ENCODE measurements around the gene VPS8.
"Not testable (repeated sequence)": the region's sequence is repeated elsewhere in the genome, so short reads cannot be mapped to it uniquely, and the experiment has no call there.

VPS8 gene

GRCh38 chr3:184932777-184933176, 120.8 kb downstream of the VPS8 start:
- DNase-seq = no peak

GRCh38 chr3:184937611-184938010, 125.6 kb downstream of the VPS8 start:
- no peak for DNase-seq

GRCh38 chr3:184941408-184941807, 129.4 kb downstream of the VPS8 start:
- DNase-seq = no peak

DNA sequence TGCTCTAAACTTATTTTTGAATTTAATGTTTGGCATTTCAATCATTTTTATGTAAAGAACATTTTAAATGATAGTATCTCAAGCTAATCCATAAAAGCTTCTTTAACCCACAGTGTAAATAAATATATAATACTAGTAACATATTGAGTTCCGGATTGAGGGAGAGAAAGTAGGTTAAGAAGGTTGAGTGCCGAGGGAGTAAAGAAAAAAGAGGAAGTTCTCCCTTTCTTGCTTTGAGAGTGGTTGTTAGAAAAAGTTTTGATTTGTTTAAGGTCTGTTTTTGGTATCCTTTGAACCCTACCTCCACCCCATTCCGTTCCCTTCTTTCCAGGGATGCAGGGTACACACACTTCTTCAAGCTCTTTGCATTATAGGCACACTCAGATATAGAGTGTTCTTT, 130.8 kb downstream of the VPS8 start:
- DNase-seq = peak in 1 of 2 experiments; percentile 14

DNA sequence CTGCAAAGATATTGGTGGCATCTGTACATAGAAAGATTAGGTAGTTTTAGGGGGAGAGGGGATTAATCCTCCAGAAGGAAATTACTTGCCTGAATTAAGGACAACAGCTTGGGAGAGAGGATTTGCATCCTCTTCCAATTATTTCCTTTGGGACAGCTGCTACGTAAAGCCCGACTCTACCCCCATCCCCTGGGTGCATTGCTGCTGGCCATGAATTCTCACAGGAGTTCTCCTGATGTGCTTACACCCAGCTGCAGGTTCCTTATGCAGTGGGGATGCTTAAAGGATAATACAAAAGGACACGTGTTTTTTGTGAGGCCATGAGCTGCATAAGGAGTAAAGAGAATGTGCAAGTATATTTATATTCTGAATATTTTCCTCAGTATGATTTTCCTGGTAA, 132.3 kb downstream of the VPS8 start:
- no peak for DNase-seq

GRCh38 chr3:184945886-184946625, 134.1 kb downstream of the VPS8 start:
- DNase-seq = no peak

DNA sequence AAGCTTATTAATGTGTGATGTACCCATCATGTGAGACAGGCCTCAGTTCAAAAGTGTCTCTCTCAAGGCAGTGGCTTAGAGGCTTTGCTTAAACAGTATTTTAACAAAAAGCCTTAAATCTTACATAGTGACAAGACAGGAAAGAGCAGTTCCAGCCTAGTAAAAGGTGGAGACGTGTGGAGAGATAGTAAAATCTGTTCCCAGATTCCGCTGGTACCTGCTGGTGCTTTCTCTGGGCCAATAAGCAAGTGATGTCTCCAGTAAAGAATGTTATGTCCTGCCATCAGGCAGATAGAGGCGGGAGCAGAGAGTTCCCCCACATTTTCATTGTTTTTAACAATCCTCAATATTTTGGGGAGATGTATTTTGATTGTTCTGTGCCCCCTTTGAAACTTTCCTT, 135.0 kb downstream of the VPS8 start:
- DNase-seq = no peak

- DNase-seq = no peak
Measured at GRCh38 chr3:184949251-184949965, 137.4 kb downstream of the VPS8 start.

DNA sequence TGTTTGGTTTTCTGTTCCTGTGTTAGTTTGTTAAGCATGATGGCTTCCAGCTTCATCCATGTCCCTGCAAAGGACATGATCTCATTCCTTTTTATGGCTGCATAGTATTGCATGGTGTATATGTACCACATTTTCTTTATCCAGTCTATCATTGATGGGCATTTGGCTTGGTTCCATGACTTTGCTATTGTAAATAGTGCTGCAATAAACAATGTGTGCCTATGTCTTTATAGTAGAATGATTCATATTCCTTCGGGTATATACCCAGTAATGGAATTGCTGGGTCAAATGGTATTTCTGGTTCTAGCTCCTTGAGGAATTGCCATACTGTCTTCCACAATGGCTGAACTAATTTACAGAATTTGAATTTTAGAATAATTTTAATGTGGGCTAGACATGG, 138.8 kb downstream of the VPS8 start:
- not testable (repeated sequence) for DNase-seq

DNA sequence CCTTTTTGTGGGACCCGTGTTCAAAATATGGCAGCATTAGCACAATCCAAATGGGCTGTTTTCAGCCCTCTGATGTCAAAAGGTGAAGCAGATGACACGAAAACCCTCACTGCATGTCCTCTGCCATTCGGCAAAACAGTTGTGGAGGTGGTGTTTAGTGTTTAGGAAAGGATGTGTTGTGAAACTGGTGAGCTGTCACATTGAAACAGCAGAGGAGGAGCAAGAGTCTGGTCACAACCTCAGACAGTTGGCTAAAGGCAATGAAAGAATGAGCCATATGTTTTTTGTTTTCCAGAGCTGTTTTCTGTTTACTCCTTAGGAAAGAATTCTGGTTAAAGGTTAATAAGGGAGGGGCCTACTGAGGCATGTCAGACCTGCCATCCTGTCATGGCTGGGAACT, 140.7 kb downstream of the VPS8 start:
- no peak for DNase-seq

DNA sequence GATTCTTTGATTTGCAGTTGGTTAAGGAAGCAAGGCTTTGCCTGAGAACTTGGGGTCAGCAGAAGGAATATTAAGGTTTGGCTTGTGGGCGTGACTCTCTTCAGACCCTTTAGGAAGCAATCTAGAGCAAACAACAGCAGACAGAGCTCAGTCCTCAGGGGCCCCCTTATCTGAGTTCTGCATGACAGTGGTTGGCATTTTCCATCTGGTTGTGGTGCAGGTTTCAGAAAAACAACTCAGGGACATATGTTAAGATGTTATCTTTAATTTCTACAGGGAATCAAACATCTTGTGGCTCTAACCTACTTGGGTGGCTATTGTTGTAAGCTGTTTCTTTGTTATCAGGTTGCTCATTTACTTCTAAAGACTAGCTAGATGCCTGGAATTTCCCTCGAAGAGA, 141.4 kb downstream of the VPS8 start:
- DNase-seq = no peak

DNA sequence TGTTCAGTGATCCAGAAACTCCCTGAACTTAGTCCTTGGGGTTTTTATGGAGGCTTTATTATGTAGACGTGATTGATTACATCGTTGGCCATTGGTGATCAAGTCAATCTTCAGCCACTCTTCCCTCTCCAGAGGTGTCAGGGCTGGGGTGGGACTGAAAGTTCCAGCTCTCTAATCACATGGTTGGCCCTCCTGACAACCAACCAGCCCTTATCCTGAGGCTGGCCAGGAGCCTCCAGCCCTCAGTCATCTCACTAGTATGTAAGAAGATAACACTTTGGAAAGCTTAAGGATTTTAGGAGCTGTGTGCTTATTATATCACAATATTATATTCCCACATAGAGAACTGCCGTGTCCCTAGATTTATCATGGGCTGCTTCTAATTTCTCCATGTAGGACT, 142.3 kb downstream of the VPS8 start:
- DNase-seq = no peak

- not testable (repeated sequence) for DNase-seq
Measured at GRCh38 chr3:184954851-184955250, 142.9 kb downstream of the VPS8 start.

DNA sequence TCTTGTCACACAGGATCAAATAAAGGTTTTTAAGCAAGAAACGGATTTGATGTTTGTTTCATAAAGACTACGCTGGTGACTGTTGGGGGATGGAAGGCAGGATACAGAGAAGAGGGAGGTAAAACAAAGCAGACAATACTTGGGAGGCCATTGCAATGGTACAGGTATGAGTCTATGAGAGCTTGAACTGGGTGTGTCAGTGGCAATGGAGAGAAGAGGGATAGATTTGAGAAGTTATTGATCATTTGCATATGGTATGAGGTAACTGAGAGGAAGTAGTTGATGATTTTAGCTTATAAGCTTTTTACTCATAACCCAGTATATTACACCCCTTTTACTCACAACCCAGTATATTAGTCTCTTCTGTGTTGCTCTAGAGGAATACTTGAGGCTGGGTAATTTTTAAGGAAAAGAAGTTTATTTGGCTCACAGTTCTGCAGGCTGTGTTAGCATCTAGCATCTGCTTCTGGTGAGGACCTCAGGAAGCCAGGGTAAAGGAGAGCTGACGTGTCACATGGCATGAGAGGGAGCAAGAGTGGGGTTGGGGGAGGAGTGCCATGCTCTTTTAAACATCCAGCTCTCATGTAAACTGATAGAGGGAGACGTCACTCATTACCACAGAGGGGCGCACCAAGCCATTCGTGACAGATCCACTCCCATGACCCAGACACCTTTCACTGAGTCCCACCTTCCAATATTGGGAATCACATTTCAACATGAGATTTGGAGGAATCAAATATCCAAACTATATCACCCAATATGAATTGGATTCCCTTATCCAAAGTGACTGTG, 153.9 kb downstream of the VPS8 start:
- no peak for DNase-seq

DNA sequence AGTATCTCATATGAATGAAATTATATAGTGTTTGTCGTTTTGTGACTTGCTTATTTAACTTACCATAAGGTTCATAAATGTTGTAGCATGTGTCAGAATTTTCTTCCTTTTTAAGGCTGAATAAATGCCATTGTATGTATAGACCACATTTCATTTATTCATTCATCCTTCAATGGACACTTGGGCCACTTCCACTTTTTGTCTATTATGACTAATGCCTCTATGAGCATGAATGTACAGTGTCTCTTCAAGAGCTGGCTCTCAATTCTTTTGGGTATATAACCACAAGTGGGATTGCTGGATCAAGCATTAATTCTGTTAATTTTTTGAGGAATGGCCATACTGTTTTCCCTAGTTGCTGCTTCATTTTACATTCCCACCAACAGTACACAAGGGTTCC, 156.1 kb downstream of the VPS8 start:
- DNase-seq = no peak

- no peak for DNase-seq
Measured at GRCh38 chr3:184970186-184970585, 158.2 kb downstream of the VPS8 start.

- DNase-seq = no peak
Measured at GRCh38 chr3:184977796-184978195, 165.8 kb downstream of the VPS8 start.

DNA sequence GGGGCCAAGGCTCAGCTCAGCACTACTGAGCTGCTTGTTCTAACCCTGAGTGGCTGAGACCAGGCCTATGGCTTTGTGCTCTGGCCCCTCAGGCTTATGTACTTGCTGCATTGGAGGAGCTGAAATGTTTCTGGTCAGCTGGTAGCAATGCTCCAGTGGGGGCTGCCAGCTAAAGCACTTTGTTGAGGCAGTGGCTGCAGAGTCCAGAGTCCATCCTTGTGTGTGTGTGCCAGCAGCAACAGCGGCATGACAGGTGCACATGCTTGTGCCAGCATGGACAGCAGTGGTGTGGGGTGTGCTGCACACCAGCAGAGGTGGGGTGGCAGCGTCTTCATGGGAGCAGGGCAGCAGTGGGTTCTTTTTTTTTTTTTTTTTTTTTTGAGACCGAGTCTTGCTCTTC, 169.1 kb downstream of the VPS8 start:
- DNase-seq = no peak

GRCh38 chr3:184982076-184982475, 170.1 kb downstream of the VPS8 start:
- DNase-seq = no peak

- DNase-seq = no peak
Measured at GRCh38 chr3:184985586-184985985, 173.6 kb downstream of the VPS8 start.

GRCh38 chr3:184986366-184986889, 174.5 kb downstream of the VPS8 start:
- no peak for DNase-seq

- no peak for DNase-seq
Measured at GRCh38 chr3:184993394-184993793, 181.4 kb downstream of the VPS8 start.

DNA sequence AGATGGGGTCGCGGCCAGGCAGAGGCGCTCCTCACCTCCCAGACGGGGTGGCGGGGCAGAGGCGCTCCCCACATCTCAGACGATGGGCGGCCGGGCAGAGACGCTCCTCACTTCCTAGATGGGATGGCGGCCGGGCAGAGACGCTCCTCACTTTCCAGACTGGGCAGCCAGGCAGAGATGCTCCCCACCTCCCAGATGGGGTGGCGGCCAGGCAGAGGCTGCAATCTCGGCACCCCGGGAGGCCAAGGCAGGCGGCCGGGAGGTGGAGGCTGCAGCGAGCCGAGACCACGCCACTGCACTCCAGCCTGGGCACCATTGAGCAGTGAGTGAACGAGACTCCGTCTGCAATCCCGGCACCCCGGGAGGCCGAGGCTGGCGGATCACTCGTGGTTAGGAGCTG, 191.9 kb downstream of the VPS8 start:
- DNase-seq = not testable (repeated sequence)

DNA sequence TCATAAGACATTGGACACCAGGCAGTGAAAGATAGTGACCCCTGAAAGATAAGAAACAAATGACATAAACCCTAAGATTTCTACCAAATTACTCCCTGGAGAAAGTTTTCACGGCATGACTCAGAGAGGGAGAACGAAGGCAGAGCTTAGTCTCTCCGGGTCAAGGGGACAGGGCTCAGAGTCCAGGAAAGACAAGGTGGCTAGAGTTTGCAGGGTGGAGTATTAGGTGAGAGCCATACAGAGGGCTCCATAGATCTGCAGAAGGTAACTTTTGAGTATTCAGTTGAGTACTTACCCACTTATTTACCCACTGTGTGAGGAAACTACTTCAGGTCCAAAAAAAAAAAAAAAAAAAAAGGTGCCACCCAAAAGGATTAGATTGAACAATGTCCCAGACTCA, 197.7 kb downstream of the VPS8 start:
- no peak for DNase-seq
